MCF 10A (cell line): ENCODE measurements around the gene AJUBA. TPM values are rescaled to one million over a fixed set of nuclear protein-coding genes. Genes with fewer than 3 reads are reported as not detected.

ENCODE experiments used
- BruUV-seq: library from RNA; stranded (reverse); fragments of 400-500 nt; replicated peaks from 2 replicates; lab custom pipeline; 2021; lab: Mats Ljungman, UMichigan
- CTCF ChIA-PET: fragments of 300-600 bp; sonication (Branson Sonifier 250); formaldehyde crosslinking; extraction: SDS; loops from one replicate; lab custom pipeline; 2021; ENCODE audit warnings: antibody characterized with exemption, inconsistent platforms; lab: Yijun Ruan, JAX
- POLR2A ChIA-PET: fragments of 300-600, 350-650 bp; sonication (Branson Sonifier 250); formaldehyde crosslinking; extraction: SDS; loops from one replicate; lab custom pipeline; 2020; ENCODE audit warnings: antibody characterized with exemption, inconsistent platforms; lab: Yijun Ruan, JAX
- DNase-seq: peaks from one replicate; pipeline ENCODE4 v3.0.0-alpha.2; 2018; ENCODE audit not compliant: unreplicated experiment
- H3K27ac Mint-ChIP-seq: one replicate; pipeline ENCODE4 v1.8.0; 2022; ENCODE audit warnings: mild to moderate bottlenecking, low read depth, mixed read lengths; ENCODE audit not compliant: unreplicated experiment
- H3K27me3 Mint-ChIP-seq: one replicate; pipeline ENCODE4 v1.8.0; 2022; ENCODE audit warnings: mixed read lengths; ENCODE audit not compliant: insufficient read depth, unreplicated experiment
- H3K36me3 Mint-ChIP-seq: one replicate; pipeline ENCODE4 v1.8.0; 2022; ENCODE audit warnings: mild to moderate bottlenecking, moderate library complexity, mixed read lengths; ENCODE audit not compliant: insufficient read depth, unreplicated experiment
- H3K4me1 Mint-ChIP-seq: one replicate; pipeline ENCODE4 v1.8.0; 2022; ENCODE audit warnings: mixed read lengths; ENCODE audit not compliant: insufficient read depth, unreplicated experiment
- H3K4me3 Mint-ChIP-seq: one replicate; pipeline ENCODE4 v1.8.0; 2022; ENCODE audit warnings: mild to moderate bottlenecking, moderate library complexity, mixed read lengths; ENCODE audit not compliant: unreplicated experiment
- H3K9me3 Mint-ChIP-seq: one replicate; pipeline ENCODE4 v1.8.0; 2022; ENCODE audit warnings: mixed read lengths; ENCODE audit not compliant: unreplicated experiment
- intact Hi-C: fragments of 100-400 bp; cut with micrococcal nuclease; formaldehyde crosslinking; loops from 2 replicates; pipeline ENCODE4 v1.14.1; 2022
- total RNA-seq: library from RNA; stranded (reverse); gene quantifications from 2 replicates; pipeline ENCODE4 v1.2.3, GENCODE V29; 2022
- TF ChIP-seq, protein P1 (sequence below): fragments of 200-600 bp; IDR thresholded peaks from one replicate; pipeline ENCODE4 v1.8.0; 2022; ENCODE audit warnings: antibody characterized with exemption, mild to moderate bottlenecking; ENCODE audit not compliant: unreplicated experiment

AJUBA gene
- total RNA-seq, 1 experiment from 2014 or later = 138 TPM

DNA sequence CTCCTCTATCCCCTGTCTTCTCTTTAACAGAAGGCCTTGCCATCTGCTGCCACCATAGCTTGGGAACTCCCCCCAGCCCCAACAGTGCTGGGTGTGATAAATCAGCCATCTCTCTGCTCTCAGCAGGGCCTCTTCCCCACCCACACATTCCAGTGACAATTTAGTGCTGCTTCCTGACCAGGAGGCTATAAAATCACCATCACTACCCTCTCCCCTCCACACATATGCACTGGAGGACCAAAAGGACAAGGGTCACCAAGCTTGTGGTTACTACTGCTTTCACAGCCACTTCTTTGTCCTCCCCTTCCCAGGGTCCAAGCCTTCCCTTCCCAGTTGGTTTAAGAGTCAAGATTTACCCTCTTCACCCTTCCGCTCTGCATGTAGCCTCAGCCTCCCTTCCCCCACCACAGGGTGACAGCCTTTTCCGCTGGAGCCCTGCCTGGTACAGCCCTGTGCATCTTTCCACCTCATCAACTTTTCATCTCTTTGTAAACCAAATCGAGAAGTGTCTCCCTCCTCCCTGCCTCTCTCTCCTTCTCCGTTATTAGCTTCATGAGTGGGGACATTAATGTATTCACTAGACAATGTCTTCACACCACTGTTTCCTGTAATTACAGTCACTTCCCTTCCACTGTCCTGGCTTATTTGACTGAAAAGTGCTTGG lies 42.9 kb upstream of the AJUBA start:
- H3K27me3 Mint-ChIP-seq = no peaks in the 10 kb centered on the region
- CTCF ChIA-PET = interaction anchor here (1.0 to 2.5 kb wide), 4 partner anchors 30 to 96 kb away, joined by 3 to 11 read pairs (median 4); partner anchors contain the start of gene PRMT5
- H3K4me1 Mint-ChIP-seq = peaks cover 10% of the 10 kb centered on the region
- peaks cover 55% of the 10 kb centered on the region for H3K36me3 Mint-ChIP-seq
- no peaks in the 10 kb centered on the region for H3K9me3 Mint-ChIP-seq
- intact Hi-C loops = no loop called here
- DNase-seq = no peak
- POLR2A ChIA-PET = interaction anchor here (1.0 to 2.3 kb wide), 4 partner anchors 9 to 30 kb away, joined by 3 to 15 read pairs (median 5); partner anchors contain the start of gene PSMB5
- TF ChIP-seq, protein P1, sequence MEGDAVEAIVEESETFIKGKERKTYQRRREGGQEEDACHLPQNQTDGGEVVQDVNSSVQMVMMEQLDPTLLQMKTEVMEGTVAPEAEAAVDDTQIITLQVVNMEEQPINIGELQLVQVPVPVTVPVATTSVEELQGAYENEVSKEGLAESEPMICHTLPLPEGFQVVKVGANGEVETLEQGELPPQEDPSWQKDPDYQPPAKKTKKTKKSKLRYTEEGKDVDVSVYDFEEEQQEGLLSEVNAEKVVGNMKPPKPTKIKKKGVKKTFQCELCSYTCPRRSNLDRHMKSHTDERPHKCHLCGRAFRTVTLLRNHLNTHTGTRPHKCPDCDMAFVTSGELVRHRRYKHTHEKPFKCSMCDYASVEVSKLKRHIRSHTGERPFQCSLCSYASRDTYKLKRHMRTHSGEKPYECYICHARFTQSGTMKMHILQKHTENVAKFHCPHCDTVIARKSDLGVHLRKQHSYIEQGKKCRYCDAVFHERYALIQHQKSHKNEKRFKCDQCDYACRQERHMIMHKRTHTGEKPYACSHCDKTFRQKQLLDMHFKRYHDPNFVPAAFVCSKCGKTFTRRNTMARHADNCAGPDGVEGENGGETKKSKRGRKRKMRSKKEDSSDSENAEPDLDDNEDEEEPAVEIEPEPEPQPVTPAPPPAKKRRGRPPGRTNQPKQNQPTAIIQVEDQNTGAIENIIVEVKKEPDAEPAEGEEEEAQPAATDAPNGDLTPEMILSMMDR = no peak
- H3K4me3 Mint-ChIP-seq = no peak overlapping the region
- no peak overlapping the region for H3K27ac Mint-ChIP-seq
- BruUV-seq = no TSS peak

DNA sequence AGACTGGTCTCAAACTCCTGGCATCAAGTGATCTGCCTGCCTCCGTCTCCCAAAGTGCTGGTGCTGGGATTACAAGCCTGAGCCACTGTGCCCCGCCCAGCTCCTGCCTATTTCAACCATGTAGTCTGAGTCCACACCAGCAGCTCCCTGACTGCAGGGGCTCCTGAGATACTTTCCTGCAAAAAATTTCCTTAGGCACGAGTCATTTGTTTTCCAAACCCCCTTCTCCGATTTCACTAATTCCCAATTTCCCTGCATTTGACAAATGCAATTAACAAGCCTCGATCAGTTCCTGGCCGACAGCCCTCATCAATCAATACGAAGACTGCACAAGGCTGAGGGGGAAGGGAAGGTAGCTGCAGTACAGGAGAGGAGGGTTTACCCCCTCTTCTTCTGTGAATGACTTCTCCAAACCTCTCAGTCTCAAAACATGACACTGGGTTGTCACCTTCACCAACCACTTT lies 42.3 kb upstream of the AJUBA start:
- peaks cover 10% of the 10 kb centered on the region for H3K4me1 Mint-ChIP-seq
- BruUV-seq = no TSS peak
- intact Hi-C loops = no loop called here
- H3K27ac Mint-ChIP-seq = no peak overlapping the region
- CTCF ChIA-PET = interaction anchor here (0.7 to 2.5 kb wide), 8 partner anchors 16 to 95 kb away, joined by 3 to 11 read pairs (median 4); partner anchors contain the start of gene PRMT5
- no peak overlapping the region for H3K4me3 Mint-ChIP-seq
- DNase-seq = no peak
- POLR2A ChIA-PET = interaction anchor here (0.6 to 2.3 kb wide), 6 partner anchors 9 to 38 kb away, joined by 3 to 15 read pairs (median 4); partner anchors contain the start of gene PSMB5
- no peaks in the 10 kb centered on the region for H3K9me3 Mint-ChIP-seq
- H3K36me3 Mint-ChIP-seq = peaks cover 48% of the 10 kb centered on the region
- no peaks in the 10 kb centered on the region for H3K27me3 Mint-ChIP-seq
- TF ChIP-seq, protein P1 = no peak

DNA sequence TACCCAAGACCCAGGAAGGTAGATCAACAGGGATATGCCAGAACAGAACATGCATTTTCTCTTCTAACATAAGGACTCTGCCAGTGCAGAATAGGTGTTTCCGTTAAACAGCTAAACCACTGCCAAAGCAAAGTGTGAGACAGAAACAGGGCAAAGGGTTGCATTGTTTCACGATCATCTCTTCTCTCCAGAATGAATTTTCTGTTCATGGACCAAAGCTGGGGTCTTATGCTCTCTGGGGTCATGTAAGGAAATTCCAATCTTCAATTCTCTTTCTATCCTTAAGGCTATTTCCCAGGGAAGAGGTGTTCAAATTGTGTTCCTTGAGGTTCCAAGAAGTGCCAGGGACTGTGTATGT lies 41.4 kb upstream of the AJUBA start:
- BruUV-seq = no TSS peak
- Mint-ChIP-seq H3K4me1 (peaks cover 3% of the 10 kb centered on the region), H3K27ac (no peak overlapping the region), H3K4me3 (no peak overlapping the region), H3K36me3 (peaks cover 39% of the 10 kb centered on the region), H3K9me3 (no peaks in the 10 kb centered on the region), H3K27me3 (no peaks in the 10 kb centered on the region)
- DNase-seq = no peak
- TF ChIP-seq, protein P1 = no peak
- ChIA-PET CTCF (interaction anchor here (0.7 to 2.5 kb wide), 7 partner anchors 17 to 49 kb away, joined by 3 to 11 read pairs (median 4); no protein-coding TSS in a partner anchor), POLR2A (interaction anchor here (0.6 to 2.3 kb wide), 7 partner anchors 9 to 39 kb away, joined by 3 to 15 read pairs (median 5); partner anchors contain the start of gene PSMB5)
- intact Hi-C loops = no loop called here

DNA sequence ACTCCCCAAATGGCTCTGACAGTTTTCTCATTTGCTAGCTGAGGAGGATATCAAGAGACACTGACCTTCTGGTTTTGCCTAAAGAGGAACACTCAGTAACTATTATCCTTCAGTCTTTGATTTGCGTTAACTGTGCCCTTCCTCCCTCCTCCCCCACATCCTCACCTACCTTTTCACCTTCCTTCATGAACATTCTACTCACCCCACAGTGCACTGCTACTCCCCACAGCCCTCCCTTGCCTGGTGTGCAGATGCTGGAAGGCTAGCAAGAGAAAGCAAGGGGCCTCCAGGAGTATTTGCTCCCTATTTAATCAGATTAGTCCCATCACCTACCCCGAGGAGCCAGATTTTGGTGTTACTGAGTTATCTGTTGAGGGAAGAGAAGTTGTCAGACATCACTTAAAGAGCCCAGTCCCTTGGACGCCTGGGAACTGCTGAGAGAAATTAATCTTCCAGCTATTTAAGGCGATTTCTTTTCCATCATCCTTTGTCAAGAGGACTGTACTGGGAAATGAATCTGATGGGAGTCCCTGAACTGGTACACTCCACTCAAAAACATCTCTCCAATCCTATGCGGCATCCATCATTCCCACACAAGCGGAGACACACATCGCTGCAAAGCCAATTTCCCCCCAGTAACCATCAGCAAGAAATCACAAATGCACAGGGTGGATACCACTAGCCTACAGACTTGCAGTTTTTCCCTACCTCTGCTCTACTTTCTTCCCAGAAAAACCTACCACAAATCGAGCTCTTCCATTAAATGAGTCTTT lies 40.9 kb upstream of the AJUBA start:
- ChIA-PET POLR2A (interaction anchor here (0.9 to 2.3 kb wide), 4 partner anchors 11 to 16 kb away, joined by 5 to 15 read pairs (median 6); partner anchors contain the start of gene PSMB5), CTCF (interaction anchor here (0.6 to 2.4 kb wide), 6 partner anchors 28 to 48 kb away, joined by 3 to 9 read pairs (median 4); no protein-coding TSS in a partner anchor)
- Mint-ChIP-seq H3K27me3 (no peaks in the 10 kb centered on the region), H3K4me1 (no peaks in the 10 kb centered on the region), H3K4me3 (no peak overlapping the region), H3K27ac (no peak overlapping the region), H3K36me3 (peaks cover 36% of the 10 kb centered on the region), H3K9me3 (no peaks in the 10 kb centered on the region)
- intact Hi-C loops = no loop called here
- DNase-seq = no peak
- no TSS peak for BruUV-seq
- TF ChIP-seq, protein P1 = no peak
